GM23248 (cell line): ENCODE data around the gene WDR7. TPM values are rescaled to one million over a fixed set of nuclear protein-coding genes. Genes with fewer than 3 reads are reported as not detected.

Experiments
- DNase-seq: peaks from one replicate; pipeline ENCODE4 v3.0.0-alpha.2; 2015
- H2AFZ ChIP-seq: fragments of 200-600 bp; sonication (generic); 2 replicates; pipeline ENCODE4 v1.6.1; 2016; ENCODE audit warnings: antibody characterized with exemption
- H3F3A ChIP-seq: fragments of 200-600 bp; sonication (generic); 2 replicates; pipeline ENCODE4 v1.6.1; 2016; ENCODE audit warnings: mild to moderate bottlenecking, antibody characterized with exemption, mixed run types; ENCODE audit not compliant: insufficient read depth
- H3K27ac ChIP-seq: fragments of 200-600 bp; sonication (generic); 2 replicates; pipeline ENCODE4 v1.5.1; 2016; ENCODE audit warnings: mild to moderate bottlenecking
- H3K27me3 ChIP-seq: fragments of 200-600 bp; sonication (generic); replicated peaks from 2 replicates; pipeline ENCODE4 v1.6.1; 2016; ENCODE audit warnings: mild to moderate bottlenecking; ENCODE audit not compliant: insufficient read depth
- H3K36me3 ChIP-seq: fragments of 200-600 bp; sonication (generic); 2 replicates; pipeline ENCODE4 v1.6.1; 2016; ENCODE audit warnings: low read depth, mild to moderate bottlenecking
- H3K4me1 ChIP-seq: fragments of 200-600 bp; sonication (generic); 2 replicates; pipeline ENCODE4 v1.6.1; 2016; ENCODE audit warnings: mild to moderate bottlenecking; ENCODE audit not compliant: insufficient read depth
- H3K4me2 ChIP-seq: fragments of 200-600 bp; sonication (generic); one replicate; pipeline ENCODE4 v1.6.1; 2016; ENCODE audit warnings: mild to moderate bottlenecking; ENCODE audit not compliant: unreplicated experiment
- H3K4me3 ChIP-seq: fragments of 200-600 bp; sonication (generic); 2 replicates; pipeline ENCODE4 v1.5.1; 2016; ENCODE audit warnings: mild to moderate bottlenecking
- H3K79me2 ChIP-seq: fragments of 200-600 bp; sonication (generic); 2 replicates; pipeline ENCODE4 v1.6.1; 2016; ENCODE audit warnings: mild to moderate bottlenecking; ENCODE audit not compliant: insufficient read depth
- H3K9ac ChIP-seq: fragments of 200-600 bp; sonication (generic); 2 replicates; pipeline ENCODE4 v1.6.1; 2016; ENCODE audit warnings: mild to moderate bottlenecking
- H3K9me2 ChIP-seq: fragments of 200-600 bp; sonication (generic); 2 replicates; pipeline ENCODE4 v1.6.1; 2016; ENCODE audit warnings: mixed run types, mild to moderate bottlenecking, moderate library complexity; ENCODE audit not compliant: insufficient read depth
- H3K9me3 ChIP-seq: fragments of 200-600 bp; sonication (generic); one replicate; pipeline ENCODE4 v1.6.1; 2017; ENCODE audit warnings: low read depth
- H4K20me1 ChIP-seq: fragments of 200-600 bp; sonication (generic); 2 replicates; pipeline ENCODE4 v1.6.0; 2016; ENCODE audit not compliant: insufficient read depth
- EZH2 ChIP-seq: fragments of 200-600 bp; sonication (generic); IDR thresholded peaks from 2 replicates; pipeline ENCODE4 v1.6.1; 2018; ENCODE audit warnings: antibody characterized with exemption, mild to moderate bottlenecking; ENCODE audit not compliant: insufficient read depth, poor library complexity, severe bottlenecking
- EZH2phosphoT487 ChIP-seq: fragments of 200-600 bp; sonication (generic); IDR thresholded peaks from 2 replicates; pipeline ENCODE4 v1.6.1; 2018; ENCODE audit warnings: antibody characterized with exemption, moderate library complexity, mild to moderate bottlenecking, low read depth; ENCODE audit not compliant: insufficient read depth
- WGBS, 2 experiments: methylation state at CpG; one replicate each; pipeline ENCODE4 v1.1.6; 2015 to 2017; ENCODE audit warnings: low lambda C conversion rate in 2 of 2, low coverage in 1 of 2; ENCODE audit errors: missing lambda C conversion rate in 2 of 2; 5-methylcytosine and 5-hydroxymethylcytosine counted together
- in situ Hi-C: fragments of 300-500 bp; cut with MboI; formaldehyde crosslinking; loops from 2 replicates; pipeline ENCODE4 v1.15.0; 2020
- polyA plus RNA-seq: library from polyadenylated mRNA; unstranded; fragments of >200 nt; fragmentation: Nextera tagmentation; extraction: Ambion mirVana; gene quantifications from 2 replicates; pipeline ENCODE4 v1.2.1, GENCODE V29; 2016
- total RNA-seq: library from RNA; depleted of rRNA; stranded (reverse); fragments of >200 nt; shearing (Covaris generic); gene quantifications from 2 replicates; pipeline ENCODE4 v1.2.3, GENCODE V29; 2014

The WDR7 gene
- total and polyA plus RNA-seq, 2 experiments from 2014 or later = 6.7 to 8.3 TPM

GRCh38 chr18:56901919-56902318 is 250.8 kb downstream of the WDR7 start:
- H3K9me2 ChIP-seq = 0 out of 2 replicates have a peak, but pooled peaks cover 4% of the 10 kb centered on the region

GRCh38 chr18:56902653-56903052 is 251.5 kb downstream of the WDR7 start:
- 88 to 96% methylated on average over 3 of the region's 3 CpGs for WGBS, 2 experiments
- Histone ChIP-seq H3K36me3 (no peaks in the 10 kb centered on the region), H3K9ac (no peak overlapping the region), H3K9me3 (no peaks in the 10 kb centered on the region), H3K27me3 (no peaks in the 10 kb centered on the region), H3F3A (no peaks in the 10 kb centered on the region), H2AFZ (no peak overlapping the region), H3K4me3 (no peak overlapping the region), H4K20me1 (no peaks in the 10 kb centered on the region), H3K4me2 (no peak overlapping the region), H3K79me2 (no peaks in the 10 kb centered on the region), H3K27ac (no peak overlapping the region), H3K4me1 (no peaks in the 10 kb centered on the region), H3K9me2 (0 out of 2 replicates have a peak, but pooled peaks cover 4% of the 10 kb centered on the region)
- TF ChIP-seq EZH2phosphoT487 (no peak), EZH2 (no peak)
- DNase-seq = no peak
- in situ Hi-C loops = no loop called here

More at GRCh38 chr18:56901919-56902318, 250.8 kb downstream of the WDR7 start:
- Histone ChIP-seq H3K4me1 (no peaks in the 10 kb centered on the region), H3F3A (no peaks in the 10 kb centered on the region), H4K20me1 (no peaks in the 10 kb centered on the region), H3K9ac (no peak overlapping the region), H3K4me3 (no peak overlapping the region), H3K27ac (no peak overlapping the region), H3K79me2 (no peaks in the 10 kb centered on the region), H3K4me2 (no peak overlapping the region), H3K27me3 (no peaks in the 10 kb centered on the region), H2AFZ (no peak overlapping the region), H3K36me3 (no peaks in the 10 kb centered on the region), H3K9me3 (no peaks in the 10 kb centered on the region)
- 95 to 100% methylated on average over 2 of the region's 2 CpGs for WGBS, 2 experiments
- DNase-seq = no peak
- in situ Hi-C loops = no loop called here
- TF ChIP-seq EZH2 (no peak), EZH2phosphoT487 (no peak)

- DNase-seq = no peak
- Histone ChIP-seq H3K79me2 (no peaks in the 10 kb centered on the region), H3K9me2 (0 out of 2 replicates have a peak, but pooled peaks cover under 1% of the 10 kb centered on the region), H3K4me1 (no peaks in the 10 kb centered on the region), H3F3A (no peaks in the 10 kb centered on the region), H3K36me3 (no peaks in the 10 kb centered on the region), H3K4me3 (no peak overlapping the region), H3K27me3 (no peaks in the 10 kb centered on the region), H2AFZ (no peak overlapping the region), H3K27ac (no peak overlapping the region), H3K9me3 (no peaks in the 10 kb centered on the region), H3K9ac (no peak overlapping the region), H3K4me2 (no peak overlapping the region), H4K20me1 (no peaks in the 10 kb centered on the region)
- in situ Hi-C loops = no loop called here
- no peak for TF ChIP-seq EZH2
- no peak for TF ChIP-seq EZH2phosphoT487
- WGBS, 2 experiments = 74 to 79% methylated on average over 2 of the region's 2 CpGs
Observed at GRCh38 chr18:56903686-56904085, 252.5 kb downstream of the WDR7 start.

- H3K36me3 ChIP-seq = no peaks in the 10 kb centered on the region
- H3F3A ChIP-seq = no peaks in the 10 kb centered on the region
- H3K4me3 ChIP-seq = no peak overlapping the region
- no peak overlapping the region for H3K9ac ChIP-seq
- WGBS, 2 experiments = 80% methylated on average over 4 of the region's 4 CpGs
- H3K79me2 ChIP-seq = no peaks in the 10 kb centered on the region
- no peak overlapping the region for H3K4me2 ChIP-seq
- H3K9me3 ChIP-seq = no peaks in the 10 kb centered on the region
- in situ Hi-C loops = no loop called here
- no peaks in the 10 kb centered on the region for H3K27me3 ChIP-seq
- no peak for DNase-seq
- H3K27ac ChIP-seq = no peak overlapping the region
- TF ChIP-seq EZH2 (no peak), EZH2phosphoT487 (no peak)
- no peaks in the 10 kb centered on the region for H3K4me1 ChIP-seq
- H4K20me1 ChIP-seq = no peaks in the 10 kb centered on the region
- H3K9me2 ChIP-seq = no peaks in the 10 kb centered on the region
- H2AFZ ChIP-seq = no peak overlapping the region
Observed at GRCh38 chr18:56907771-56908170, 256.6 kb downstream of the WDR7 start.

GRCh38 chr18:56910237-56910636 is 259.1 kb downstream of the WDR7 start:
- no peaks in the 10 kb centered on the region for H3K9me2 ChIP-seq
- TF ChIP-seq EZH2phosphoT487 = no peak
- TF ChIP-seq EZH2 = no peak
- no peak overlapping the region for H3K4me3 ChIP-seq
- H3K36me3 ChIP-seq = no peaks in the 10 kb centered on the region
- in situ Hi-C loops = no loop called here
- no peaks in the 10 kb centered on the region for H4K20me1 ChIP-seq
- H3K4me1 ChIP-seq = no peaks in the 10 kb centered on the region
- H3K9ac ChIP-seq = no peak overlapping the region
- no peak overlapping the region for H3K27ac ChIP-seq
- no peaks in the 10 kb centered on the region for H3F3A ChIP-seq
- H3K79me2 ChIP-seq = no peaks in the 10 kb centered on the region
- no peaks in the 10 kb centered on the region for H3K9me3 ChIP-seq
- no peaks in the 10 kb centered on the region for H3K27me3 ChIP-seq
- no peak for DNase-seq
- H2AFZ ChIP-seq = no peak overlapping the region
- no peak overlapping the region for H3K4me2 ChIP-seq
